ENCODE results near the gene RUNX1. TPM values are rescaled to one million over a fixed set of nuclear protein-coding genes. Genes with fewer than 3 reads are reported as not detected.

Gene RUNX1
- total RNA-seq, 2 donors from 2014 or later: 21.3 to 23.0 TPM

DNA sequence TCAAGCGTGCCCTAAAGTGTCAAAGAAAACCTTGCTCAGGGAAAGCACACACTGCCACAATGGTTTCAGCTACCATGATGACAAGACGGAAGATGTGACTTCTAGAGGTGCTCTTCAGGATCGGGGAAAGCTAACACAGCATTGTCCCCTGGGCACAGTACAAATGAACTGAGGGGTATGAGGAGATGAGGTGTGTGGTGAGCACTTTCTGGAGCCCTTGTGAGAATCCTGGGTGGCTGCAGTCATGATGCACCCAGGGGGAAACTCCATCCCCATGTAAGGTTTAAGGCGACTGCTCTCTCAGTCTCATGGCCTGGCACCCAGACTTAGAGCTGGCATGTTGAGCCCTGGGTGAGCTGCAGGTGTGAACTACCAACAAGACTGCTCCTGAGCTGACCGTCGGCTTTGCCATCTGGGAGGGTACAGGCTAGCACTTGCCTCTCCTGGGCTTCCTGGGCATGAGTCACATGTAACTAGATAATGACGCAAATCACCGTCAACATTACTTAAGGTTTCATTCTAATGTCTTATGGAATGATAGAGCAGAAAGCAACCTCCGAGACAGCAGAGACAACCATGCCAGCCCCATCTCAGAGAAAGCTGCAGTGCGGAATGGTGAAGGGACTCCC, 235.7 kb downstream of the RUNX1 start:
- Histone ChIP-seq H3K36me3 (no peaks in the 10 kb centered on the region), H3K27ac (no peak overlapping the region), H3K4me3 (no peak overlapping the region), H3K4me1 (no peaks in the 10 kb centered on the region), H3K9ac (ENCODE audit: low read depth in 2 of 2, low read length in 2 of 2) (no peak overlapping the region), H3K27me3 (no peaks in the 10 kb centered on the region), H3K9me3 (no peaks in the 10 kb centered on the region)
- TF ChIP-seq, protein P1, sequence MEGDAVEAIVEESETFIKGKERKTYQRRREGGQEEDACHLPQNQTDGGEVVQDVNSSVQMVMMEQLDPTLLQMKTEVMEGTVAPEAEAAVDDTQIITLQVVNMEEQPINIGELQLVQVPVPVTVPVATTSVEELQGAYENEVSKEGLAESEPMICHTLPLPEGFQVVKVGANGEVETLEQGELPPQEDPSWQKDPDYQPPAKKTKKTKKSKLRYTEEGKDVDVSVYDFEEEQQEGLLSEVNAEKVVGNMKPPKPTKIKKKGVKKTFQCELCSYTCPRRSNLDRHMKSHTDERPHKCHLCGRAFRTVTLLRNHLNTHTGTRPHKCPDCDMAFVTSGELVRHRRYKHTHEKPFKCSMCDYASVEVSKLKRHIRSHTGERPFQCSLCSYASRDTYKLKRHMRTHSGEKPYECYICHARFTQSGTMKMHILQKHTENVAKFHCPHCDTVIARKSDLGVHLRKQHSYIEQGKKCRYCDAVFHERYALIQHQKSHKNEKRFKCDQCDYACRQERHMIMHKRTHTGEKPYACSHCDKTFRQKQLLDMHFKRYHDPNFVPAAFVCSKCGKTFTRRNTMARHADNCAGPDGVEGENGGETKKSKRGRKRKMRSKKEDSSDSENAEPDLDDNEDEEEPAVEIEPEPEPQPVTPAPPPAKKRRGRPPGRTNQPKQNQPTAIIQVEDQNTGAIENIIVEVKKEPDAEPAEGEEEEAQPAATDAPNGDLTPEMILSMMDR (IDR thresholded peaks at IDR 0.05): no peak
- no peak for DNase-seq
- intact Hi-C loops (cut with DNase I): no loop called here

DNA sequence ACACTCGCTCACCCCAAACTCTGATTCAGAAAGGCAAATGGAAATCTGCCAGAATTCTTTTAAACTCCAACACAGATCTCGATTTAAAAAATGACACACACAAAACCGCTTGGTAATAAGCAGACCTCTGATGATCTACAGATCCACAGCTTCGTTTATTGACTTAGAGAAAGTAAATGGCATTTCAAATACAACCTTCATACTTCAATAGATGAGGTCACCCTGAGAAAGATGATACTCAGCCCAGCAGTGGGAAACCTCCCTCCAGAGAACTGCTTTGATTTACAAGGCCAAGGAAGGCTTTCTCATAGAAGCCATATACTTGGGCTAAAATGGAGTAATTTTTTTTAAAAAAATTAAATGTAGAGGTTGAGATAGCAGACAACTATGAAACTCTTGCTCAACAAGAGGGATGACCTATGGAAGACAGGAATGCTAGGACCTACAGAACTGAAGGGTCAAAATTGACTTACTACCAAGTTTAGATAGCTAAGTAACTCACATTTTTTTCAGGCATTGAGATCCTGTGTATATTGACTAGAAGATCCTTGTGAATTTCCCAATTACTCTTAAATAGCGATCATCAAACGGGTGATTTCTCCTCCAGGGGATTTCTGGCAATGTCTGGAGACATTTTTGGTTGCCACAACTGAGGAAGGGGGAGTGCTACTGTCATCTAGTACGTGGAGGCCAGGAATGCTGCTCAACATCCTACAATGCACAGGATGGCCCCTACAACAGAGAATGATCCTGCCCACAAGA, 236.4 kb downstream of the RUNX1 start:
- intact Hi-C loops (cut with DNase I): no loop called here
- Histone ChIP-seq H3K9me3 (no peaks in the 10 kb centered on the region), H3K36me3 (no peaks in the 10 kb centered on the region), H3K9ac (ENCODE audit: low read depth in 2 of 2, low read length in 2 of 2) (no peak overlapping the region), H3K27ac (no peak overlapping the region), H3K4me3 (no peak overlapping the region), H3K4me1 (no peaks in the 10 kb centered on the region), H3K27me3 (no peaks in the 10 kb centered on the region)
- TF ChIP-seq, protein P1 (IDR thresholded peaks at IDR 0.05): no peak
- no peak for DNase-seq

DNA sequence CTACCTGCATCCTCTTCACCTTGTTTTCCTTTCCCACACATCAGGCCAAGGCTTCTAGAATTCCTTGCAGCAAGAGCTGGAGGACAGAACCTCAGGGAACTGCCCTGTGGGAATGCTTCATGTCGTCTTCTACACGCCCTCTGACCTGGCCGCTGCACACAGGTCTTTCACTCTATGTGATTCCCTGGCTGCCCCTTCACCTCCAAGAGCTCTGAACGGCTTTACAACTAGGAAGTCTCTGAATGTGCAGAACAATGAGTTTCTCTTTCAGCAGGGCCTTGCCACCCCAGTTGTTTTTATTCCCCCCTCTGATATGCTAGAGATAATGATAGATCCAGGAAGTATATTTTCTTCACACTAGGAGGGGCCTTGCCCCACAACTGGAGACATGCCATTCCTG, 237.7 kb downstream of the RUNX1 start:
- DNase-seq: no peak
- intact Hi-C loops (cut with DNase I): no loop called here
- Histone ChIP-seq H3K36me3 (no peaks in the 10 kb centered on the region), H3K27me3 (no peaks in the 10 kb centered on the region), H3K9ac (ENCODE audit: low read depth in 2 of 2, low read length in 2 of 2) (no peak overlapping the region), H3K4me3 (no peak overlapping the region), H3K27ac (no peak overlapping the region), H3K9me3 (no peaks in the 10 kb centered on the region), H3K4me1 (no peaks in the 10 kb centered on the region)
- TF ChIP-seq, protein P1 (IDR thresholded peaks at IDR 0.05): no peak

DNA sequence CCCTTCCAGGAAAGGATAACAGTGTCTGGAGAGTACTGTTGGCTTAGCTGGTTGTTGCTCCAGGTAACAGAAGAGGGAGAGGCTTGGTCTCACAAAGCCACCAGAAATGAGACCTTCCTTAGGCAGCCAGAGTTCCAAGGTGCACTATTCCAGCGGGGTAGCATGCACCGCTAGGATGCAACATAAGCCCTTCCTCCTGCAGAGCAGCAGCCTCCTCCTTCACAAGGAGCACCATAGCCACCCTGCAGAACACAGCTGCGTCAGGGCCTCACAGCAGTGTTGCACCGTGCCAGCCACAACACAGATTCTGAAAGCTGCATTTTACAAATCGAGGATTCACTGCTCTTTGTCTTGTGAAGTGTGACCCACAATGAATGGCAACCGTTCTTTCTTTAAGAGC, 238.3 kb downstream of the RUNX1 start:
- TF ChIP-seq, protein P1 (IDR thresholded peaks at IDR 0.05): no peak
- H3K27me3 ChIP-seq: no peaks in the 10 kb centered on the region
- H3K27ac ChIP-seq: no peak overlapping the region
- no peaks in the 10 kb centered on the region for H3K9me3 ChIP-seq
- no peaks in the 10 kb centered on the region for H3K36me3 ChIP-seq
- intact Hi-C loops (cut with DNase I): no loop called here
- no peak overlapping the region for H3K4me3 ChIP-seq
- no peaks in the 10 kb centered on the region for H3K4me1 ChIP-seq
- no peak for DNase-seq
- no peak overlapping the region for H3K9ac ChIP-seq (ENCODE audit: low read depth in 2 of 2, low read length in 2 of 2)

DNA sequence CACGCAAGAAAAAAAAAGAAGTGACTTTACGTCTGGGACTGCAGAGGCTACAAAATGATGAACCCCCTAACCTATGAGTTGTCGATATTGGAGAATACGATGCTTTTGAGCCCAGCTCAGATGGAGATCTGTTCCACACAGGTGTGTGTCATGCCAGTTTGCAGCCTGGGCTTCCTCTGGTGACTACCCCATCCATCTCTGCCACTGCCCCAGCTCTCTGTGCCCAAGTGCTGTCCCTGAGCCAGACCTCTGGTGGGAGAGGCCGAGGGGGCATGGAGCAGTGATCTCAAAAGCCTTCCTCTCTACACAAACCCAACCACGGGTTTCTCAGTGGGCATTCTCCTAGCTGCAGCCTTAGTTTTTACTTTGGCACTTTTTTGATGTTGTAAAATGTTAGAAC, 239.3 kb downstream of the RUNX1 start:
- TF ChIP-seq, protein P1 (IDR thresholded peaks at IDR 0.05): no peak
- no peak for DNase-seq

More for the DNA sequence above, 239.3 kb downstream of the RUNX1 start:
- intact Hi-C loops (cut with DNase I): no loop called here
- Histone ChIP-seq H3K9me3 (no peaks in the 10 kb centered on the region), H3K36me3 (no peaks in the 10 kb centered on the region), H3K9ac (ENCODE audit: low read depth in 2 of 2, low read length in 2 of 2) (no peak overlapping the region), H3K27ac (no peak overlapping the region), H3K27me3 (no peaks in the 10 kb centered on the region), H3K4me1 (no peaks in the 10 kb centered on the region), H3K4me3 (no peak overlapping the region)
